Measurements from ENCODE around the gene AUTS2.

DNA sequence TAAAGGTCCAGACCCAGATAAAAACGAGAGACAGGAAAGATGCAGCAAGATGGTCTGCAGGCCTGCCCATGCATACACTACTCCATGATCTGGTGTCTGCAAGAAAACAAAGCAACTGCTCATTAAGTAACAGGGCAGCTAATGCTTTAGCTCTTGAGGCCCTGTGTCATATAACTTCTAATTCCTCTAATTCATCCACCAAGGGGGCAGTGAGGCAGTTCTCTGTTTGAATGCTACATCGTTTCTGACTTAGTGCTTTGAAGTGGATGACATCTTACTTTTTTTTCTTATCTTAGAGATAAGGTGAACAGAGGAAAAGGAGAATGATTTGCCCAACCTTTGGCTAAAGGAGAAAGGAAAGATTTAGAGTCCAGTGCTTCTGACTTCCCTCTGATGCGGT is 619.7 kb downstream of the AUTS2 start:
- TF ChIP-seq FOXM1 (IDR thresholded peaks at IDR 0.05; ENCODE audit: borderline replicate concordance) (no peak), SUZ12 (IDR thresholded peaks at IDR 0.05) (no peak), CTBP1 (IDR thresholded peaks at IDR 0.05; ENCODE audit: borderline replicate concordance) (no peak), SP1 (IDR thresholded peaks at IDR 0.05) (no peak), FOXA1 (IDR thresholded peaks at IDR 0.05) (no peak), TARDBP (IDR thresholded peaks at IDR 0.05) (no peak), HDGF (IDR thresholded peaks at IDR 0.05; ENCODE audit: borderline replicate concordance) (no peak), L3MBTL2 (conservative IDR thresholded peaks at IDR 0.05) (no peak), ARNT (IDR thresholded peaks at IDR 0.05) (no peak), ZNF384 (IDR thresholded peaks at IDR 0.05) (no peak), FOXK2 (IDR thresholded peaks at IDR 0.05) (no peak), LEF1 (IDR thresholded peaks at IDR 0.05; ENCODE audit: borderline replicate concordance) (no peak)
- TF ChIP-seq, protein P1, sequence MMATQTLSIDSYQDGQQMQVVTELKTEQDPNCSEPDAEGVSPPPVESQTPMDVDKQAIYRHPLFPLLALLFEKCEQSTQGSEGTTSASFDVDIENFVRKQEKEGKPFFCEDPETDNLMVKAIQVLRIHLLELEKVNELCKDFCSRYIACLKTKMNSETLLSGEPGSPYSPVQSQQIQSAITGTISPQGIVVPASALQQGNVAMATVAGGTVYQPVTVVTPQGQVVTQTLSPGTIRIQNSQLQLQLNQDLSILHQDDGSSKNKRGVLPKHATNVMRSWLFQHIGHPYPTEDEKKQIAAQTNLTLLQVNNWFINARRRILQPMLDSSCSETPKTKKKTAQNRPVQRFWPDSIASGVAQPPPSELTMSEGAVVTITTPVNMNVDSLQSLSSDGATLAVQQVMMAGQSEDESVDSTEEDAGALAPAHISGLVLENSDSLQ (IDR thresholded peaks at IDR 0.05), result no peak
